Measurements from ENCODE around the gene BBX.
"Not testable (repeated sequence)": the region's sequence is repeated elsewhere in the genome, so short reads cannot be mapped to it uniquely, and the experiment has no call there.

The BBX gene

DNA sequence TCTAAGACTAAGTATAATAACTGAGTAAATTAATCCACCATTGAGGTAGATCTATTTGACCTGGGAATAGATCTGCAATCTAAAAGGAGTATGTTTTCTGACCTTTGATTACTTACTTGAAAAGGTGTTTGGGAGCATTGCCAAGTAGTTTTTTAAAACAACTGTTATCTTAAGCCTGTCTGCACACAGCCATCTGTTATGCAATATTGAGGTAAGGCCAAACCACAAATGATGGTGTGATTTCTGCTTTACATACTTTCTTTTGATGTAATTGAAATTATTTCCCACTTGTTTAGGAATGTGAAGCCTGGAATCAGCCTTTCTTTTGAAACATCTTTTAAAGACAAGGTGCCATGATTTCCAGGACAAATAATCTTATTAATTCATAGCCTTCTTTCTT, 274.0 kb downstream of the BBX start:
- no peak for DNase-seq (ENCODE audit: low read depth, low spot score)

DNA sequence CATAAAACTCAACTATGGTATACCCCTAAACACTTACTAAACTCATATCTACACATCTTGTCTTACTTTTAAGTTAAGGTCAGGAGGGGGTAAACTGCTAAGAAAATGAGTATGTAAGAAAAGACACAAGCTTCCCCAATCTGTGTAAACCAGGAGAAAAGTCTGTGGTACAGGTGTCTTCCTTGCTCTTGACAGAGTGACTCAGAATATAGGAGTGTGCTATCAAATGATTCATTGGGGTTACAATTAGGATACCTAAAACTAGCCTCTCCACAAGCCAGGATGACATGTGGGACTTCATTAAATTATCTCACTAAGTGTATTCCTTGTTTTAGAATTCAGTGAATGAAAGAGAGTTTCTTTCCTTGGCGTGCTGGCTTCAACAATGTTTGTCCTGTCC, 274.8 kb downstream of the BBX start:
- DNase-seq (ENCODE audit: low read depth, low spot score), result no peak

DNA sequence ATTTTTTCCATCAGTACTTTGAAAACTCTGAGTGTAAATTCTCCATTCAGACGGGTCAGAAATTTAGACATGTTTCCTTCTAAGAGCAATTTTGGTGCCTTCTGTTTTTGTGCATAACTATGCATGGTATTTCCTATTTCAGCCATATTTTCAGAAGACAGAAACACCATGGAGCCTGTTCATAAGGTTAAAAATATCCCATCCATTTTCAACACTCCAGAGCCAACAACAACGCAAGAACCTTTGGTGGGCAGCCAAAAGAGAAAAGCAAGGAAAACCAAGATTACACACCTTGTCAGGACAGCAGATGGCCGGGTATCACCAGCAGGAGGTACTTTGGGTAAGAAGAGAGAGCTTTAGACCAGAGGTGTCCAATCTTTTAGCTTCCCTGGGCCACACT, 275.6 kb downstream of the BBX start:
- no peak for DNase-seq (ENCODE audit: low read depth, low spot score)

DNA sequence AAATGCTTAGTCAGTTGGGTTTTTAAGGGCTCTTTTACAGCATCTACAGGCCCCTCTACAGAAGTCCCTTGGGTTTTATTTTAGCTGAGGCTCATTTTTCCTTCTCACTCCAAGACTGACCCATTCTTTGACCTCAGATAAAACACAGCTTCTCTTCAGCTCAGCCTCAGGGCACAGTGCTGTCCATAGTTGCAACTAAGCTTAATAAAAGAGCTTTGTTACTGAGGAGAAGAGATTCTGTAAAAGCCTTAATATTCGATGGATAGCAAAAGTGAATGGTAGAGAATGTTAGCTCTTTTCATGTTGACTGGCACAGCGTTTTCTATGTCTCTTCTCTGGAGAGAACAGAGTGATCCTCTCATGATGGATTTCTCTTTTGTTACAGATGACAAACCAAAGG, 277.9 kb downstream of the BBX start:
- DNase-seq (ENCODE audit: low read depth, low spot score), result no peak

DNA sequence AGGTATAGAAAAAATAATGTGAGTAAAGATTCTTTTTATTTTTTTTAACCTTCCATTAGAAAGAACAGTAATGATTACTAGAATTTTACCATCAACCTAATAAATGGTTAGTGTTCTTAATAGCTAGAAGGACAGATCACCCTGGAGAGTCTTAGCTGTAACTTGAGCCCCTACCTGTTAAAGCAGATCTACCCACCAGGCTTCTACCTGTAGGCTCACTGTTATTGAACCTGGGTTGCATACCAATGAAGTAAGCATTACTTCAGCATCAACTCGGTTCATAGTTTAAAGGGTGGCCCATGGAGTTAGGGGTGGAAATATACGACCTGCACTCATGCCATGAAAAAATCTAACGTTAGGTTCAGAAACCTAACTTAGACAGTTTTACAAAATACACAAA, 280.4 kb downstream of the BBX start:
- no peak for DNase-seq (ENCODE audit: low read depth, low spot score)

DNA sequence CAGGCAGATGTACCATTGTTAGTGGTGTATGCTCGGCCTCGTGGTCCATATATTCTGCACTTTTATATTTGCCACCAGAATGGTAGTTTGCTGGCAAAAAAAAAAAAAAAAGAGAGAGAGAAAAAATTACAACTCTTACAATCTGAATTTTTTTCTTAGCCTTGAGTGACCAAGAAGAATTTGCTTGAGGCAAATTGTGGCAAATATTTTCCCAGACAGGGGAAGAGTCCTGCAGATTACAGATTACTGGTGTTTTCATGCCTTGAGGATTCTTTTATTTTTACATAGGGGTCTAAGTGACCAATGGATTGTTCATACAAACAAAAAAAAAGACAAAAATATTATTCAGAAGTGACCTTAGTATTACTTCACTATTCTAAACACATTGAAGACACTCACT, 283.3 kb downstream of the BBX start:
- no peak for DNase-seq (ENCODE audit: low read depth, low spot score)

DNA sequence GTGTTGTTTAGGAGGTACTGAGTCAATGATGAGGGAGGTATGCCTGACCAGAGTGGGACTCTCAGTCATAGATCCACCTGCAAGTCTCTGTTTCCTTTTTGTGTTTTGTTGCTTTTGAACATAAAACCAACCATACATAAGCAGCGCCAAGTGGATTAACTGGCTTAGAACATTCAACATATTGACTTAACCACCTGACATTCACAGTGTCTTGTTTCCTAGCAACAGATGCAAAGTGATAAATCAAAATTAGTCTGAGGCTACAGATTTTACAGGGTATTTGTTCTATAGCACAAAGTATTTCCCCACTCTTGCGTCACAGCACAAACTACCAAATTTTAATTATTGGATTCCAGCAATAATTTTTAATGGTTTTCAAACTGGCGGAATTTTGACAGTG, 283.8 kb downstream of the BBX start:
- DNase-seq (ENCODE audit: low read depth, low spot score), result no peak

DNA sequence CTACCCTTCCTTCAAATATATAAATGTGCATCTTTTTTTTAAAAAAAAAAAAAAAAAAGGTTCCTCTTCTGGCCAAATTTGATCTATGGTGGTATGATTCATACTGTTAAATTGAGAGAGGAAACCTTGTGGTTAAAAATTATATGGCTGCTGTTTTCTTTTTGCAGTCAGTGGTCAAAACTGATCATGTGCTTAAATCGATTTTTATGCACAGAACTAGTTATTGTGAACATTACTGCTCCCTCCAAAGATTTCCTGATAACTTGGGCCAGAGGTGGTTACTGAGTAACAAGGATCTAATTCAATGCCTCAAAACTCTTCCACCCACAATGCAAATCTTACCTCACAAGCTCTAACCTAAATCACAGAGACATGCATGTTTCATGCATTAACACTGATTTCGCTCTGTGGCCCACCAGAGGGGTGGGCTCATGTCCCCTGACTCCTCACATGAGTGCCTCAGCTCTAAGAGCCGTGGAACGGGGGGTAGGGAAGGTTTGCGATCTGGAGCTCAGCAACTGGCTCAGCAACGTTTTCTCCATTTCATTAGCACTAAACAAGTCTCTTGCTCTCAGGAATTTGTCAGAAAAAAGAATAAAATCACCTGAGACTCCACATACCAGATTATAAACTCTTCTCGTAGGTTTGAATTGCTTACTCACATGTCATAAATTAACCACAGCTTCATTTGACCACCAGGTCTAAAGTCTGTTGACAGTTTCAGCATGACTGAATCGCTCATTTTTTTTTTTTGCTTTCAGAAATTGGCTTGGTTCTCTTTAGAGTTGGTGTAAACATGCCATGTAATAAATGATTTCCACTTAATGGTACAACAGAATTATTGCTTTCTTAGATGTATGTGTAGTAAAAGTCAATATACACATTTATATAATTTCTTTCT, 287.7 kb downstream of the BBX start:
- DNase-seq (ENCODE audit: low read depth, low spot score), result no peak

DNA sequence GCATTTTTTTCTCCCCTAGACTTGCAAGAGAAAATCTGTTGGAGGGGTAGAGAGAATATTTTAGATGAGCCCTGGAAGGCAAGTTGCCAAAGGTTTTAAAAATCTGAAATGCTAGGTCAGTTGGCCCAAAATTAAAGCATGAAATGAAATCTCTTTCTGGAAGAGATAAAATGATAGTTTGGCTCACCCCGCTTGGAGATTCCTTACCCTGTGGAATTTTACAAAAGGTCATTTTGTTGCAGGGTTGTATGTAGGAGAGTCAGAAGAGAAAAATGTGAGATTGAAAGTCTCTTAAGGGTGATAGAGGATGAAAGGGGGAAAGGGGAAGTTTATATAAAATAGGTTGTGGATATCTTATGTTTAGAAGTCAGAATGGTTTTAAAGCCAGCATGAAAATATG, 290.3 kb downstream of the BBX start:
- no peak for DNase-seq (ENCODE audit: low read depth, low spot score)

DNA sequence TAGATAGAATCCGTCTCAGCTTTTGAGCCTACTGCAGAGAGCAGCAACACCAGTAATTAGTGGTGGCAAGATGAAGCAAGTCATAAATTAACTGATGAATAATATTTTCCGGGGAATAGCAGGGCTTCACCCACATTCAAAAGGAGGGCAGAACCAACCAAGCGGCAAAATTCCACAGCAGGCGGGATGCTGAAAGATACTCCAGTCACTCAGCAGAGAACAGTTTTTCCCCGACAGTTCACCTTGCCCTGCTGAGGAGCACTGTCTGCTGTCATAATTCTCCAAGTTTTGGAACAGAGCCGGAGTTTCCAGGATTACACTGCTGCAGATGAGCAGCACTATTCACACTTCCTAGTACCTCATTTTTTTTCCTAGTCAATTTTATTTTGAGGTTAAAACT, 293.3 kb downstream of the BBX start:
- DNase-seq (ENCODE audit: low read depth, low spot score), result no peak

DNA sequence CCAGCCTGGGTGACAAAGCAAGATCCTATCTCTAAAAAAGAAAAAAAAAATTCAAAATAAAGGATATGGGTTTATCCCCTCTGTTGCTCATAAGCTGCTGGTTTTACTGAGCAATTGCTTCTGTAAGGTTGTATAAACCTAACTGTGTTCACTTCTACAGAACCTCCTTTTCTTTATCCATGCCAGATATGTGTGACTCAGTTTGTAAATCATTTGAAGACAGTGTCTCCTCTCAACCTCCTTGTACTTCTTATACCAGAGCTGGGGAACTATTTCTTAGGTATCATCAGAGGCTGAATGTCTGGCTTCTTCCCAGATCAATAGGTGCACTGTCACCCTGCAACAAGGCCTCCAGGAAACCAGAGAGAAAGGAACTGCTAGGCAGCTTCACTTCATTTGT, 294.3 kb downstream of the BBX start:
- no peak for DNase-seq (ENCODE audit: low read depth, low spot score)

DNA sequence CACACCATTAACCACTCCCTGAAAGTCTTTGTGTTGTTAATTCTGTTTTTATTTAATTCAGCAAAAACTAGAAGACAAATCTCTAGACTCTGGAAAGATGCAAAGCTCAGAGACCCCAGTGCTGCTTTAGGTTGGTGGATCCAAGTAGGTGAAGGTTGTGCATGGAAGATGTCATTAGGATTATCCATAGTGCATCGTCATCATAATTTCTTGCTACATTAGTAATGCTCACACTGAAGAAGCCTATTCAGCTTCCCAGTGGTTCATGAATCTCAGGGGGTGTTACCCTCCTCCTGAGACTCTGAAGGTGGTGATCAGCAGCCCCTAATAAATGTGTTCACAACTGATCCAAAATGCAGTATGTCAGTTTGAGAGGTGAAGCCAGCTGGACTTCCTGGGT, 295.3 kb downstream of the BBX start:
- DNase-seq (ENCODE audit: low read depth, low spot score), result no peak

DNA sequence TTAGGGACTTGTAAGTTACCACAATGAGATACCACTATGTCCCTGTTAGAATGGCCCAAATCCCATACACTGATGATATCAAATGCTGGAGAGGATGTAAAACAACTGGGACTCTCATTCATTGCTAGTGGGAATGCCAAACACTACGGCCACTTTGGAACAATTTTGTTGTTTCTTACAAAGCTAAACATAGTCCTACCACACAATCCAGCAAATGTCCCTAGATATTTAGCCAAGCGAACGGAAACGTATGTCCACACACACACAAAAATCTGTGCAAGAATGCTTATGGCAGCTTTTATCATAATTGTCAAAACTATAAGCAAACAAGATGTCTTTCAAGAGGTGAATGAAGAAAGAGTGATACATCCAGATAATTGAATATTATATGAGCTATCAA, 296.9 kb downstream of the BBX start:
- no peak for DNase-seq (ENCODE audit: low read depth, low spot score)

DNA sequence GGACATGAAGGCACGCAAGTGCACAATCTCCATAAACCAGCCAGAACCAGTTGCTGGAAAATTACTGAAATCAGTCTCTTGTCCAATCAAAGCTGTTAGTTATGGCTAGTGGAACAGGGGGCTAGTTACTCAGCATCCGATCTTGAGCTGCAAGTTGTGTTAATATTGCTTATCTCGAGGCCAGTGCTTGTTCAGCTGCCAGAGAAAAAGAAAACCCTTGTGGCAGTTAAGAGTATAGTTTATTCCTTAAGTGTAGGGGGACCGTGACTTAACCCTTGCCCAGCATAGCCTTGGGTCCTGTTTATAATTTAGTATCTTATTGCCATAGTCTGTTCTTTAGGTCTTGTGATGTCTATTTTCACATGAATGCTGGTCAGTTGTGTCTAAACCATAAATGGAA, 299.5 kb downstream of the BBX start:
- no peak for DNase-seq (ENCODE audit: low read depth, low spot score)

DNA sequence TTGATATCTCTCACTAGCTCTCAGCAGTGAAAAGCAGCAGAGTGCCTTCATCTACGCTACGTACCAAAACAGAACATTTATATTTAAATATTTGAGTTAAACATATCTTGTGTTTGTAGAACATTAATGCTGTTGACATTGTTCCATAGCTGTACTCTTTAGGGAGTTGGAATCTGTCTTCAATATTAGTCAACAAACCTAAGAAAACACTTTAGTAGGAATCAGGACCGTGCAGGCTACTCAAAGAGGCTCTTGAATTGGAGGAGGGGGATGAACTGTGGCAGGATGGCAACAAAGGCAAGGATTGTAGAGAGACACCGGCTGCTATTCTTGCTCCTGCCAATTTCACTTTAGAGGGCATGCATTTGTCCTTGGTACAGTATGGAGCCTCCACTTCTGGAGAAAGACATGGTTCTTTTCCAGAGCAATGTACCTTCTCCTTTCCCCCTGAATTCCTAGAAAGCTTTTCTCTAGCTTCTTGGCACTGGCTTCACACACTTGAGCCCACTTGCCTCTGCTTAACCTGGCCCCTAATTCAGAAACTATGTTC, 302.1 kb downstream of the BBX start:
- no peak for DNase-seq (ENCODE audit: low read depth, low spot score)

DNA sequence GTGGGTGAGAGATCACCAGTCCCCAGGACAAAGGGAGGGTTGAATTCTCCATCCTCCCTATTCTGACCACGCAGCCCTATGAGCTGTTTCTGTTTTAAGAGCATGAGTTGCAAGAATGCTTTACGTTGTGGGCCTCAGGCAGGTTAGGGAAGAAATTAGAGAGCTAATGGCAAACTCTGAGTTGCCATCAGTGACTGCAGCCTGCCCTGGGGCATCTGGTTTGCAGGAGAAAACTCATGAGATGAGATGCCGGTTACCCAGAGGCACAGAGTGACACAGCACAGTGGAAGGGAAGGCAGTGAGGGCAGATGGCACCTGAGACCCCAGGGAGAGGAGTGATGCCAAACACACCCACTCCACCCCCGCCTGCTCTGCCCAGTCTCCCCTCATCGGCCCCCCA, 302.8 kb downstream of the BBX start:
- peak; percentile 45 for DNase-seq (ENCODE audit: low read depth, low spot score)

DNA sequence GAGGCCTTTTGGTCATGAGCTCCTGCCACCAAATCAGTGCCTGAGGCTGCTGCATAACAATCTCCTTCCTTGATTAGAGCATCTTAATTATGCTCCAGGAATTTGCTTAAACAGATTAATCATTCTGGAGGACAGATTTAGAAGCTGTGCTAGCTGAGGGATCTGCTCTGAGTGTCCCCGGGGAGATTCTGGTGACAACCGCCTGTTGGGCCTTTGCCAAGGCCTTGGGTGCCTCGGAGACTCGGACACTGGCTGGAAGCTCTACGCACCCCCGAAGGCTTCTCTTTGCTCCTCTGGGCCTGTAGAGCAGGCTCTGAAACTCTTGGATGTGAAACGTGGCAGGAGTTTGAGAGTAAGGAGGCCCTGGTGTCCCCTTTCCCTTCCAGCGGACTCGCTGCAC, 304.0 kb downstream of the BBX start:
- no peak for DNase-seq (ENCODE audit: low read depth, low spot score)

DNA sequence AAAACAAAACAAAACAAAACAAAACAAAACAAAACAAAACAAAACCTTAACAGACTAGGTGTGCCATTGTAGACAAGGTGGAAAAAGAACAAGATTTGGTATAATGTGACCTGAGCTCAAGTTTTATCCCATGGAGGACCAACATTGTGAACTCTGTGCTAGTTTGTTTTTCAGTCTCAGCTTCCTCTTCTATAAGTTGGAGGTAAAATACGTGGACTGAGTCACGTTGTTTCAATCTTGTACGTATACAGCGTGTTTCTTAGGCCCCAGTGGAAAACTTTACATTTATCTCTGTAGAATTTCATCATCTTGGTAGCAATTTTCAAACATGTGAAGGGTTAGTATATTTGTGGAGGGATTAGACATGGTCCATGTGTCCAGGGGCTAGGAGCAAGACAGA, 306.4 kb downstream of the BBX start:
- DNase-seq (ENCODE audit: low read depth, low spot score), result no peak

DNA sequence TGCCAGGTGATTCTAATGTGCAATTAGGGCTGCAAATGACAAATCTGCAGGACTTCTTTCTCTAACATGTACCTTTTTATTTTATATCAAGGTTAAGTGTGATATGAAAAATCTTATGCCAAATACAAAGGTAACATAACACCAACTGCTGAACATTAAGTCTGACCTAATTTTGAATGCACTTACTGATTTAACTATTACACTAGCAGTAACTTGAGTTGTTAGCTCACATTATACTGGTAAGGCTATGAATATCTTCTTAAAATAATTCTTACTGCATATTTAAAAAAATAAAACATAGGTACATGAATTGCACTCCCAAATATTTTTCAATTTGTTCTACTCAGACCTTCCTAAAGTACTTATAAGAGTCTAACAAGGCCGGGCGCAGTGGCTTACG, 308.8 kb downstream of the BBX start:
- DNase-seq (ENCODE audit: low read depth, low spot score), result no peak

DNA sequence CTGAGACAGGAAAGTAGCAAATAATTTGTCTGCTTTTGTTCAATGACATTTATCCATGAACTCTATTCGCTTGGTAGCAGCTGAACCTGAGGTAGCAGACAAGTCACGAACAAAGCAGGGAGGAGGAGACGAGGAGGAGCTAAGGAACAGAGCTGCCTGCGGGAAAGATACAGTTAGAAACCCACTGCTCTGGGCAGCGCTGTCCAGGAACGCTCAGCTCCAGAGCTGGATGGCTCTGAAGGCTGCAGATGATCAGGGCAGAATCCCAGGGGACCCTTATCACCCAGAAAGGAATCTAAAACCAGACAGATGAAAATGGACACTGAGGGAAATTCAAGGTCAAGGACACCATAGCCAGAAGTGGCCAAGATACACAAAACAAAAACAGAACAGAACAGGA, 310.3 kb downstream of the BBX start:
- DNase-seq (ENCODE audit: low read depth, low spot score), result peak; percentile 53

DNA sequence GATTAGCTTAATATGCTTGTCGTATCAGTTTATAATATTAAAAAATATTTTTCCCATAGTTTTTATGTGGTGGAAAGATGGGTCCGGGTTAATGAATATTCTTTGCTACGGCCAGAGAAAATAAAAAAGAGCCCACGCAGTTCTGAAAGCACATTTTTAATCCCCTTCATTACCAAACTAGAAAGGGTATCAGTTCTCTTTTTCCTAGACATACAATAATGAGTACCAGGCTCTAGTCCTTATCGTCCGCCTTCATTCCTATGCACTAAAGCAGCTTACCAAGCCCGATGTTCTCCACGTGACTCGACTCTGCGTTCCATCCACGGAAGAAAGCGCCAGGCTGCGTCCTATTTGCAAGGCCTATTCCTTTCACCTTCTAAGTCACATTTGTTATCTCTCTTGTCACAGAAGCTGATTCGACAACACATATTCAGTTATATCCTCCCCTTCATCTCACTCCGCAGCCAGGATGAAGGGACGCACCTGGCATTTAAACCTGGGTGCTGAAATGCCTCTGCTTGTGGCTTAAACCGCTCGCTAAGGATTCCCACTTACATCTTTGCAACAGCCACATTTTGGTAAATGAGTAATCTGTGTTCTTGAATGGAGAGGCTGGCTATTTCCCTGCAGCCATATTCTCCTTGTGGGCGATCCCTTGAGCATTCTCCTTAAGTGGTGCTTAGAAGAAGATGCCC, 311.1 kb downstream of the BBX start:
- no peak for DNase-seq (ENCODE audit: low read depth, low spot score)

DNA sequence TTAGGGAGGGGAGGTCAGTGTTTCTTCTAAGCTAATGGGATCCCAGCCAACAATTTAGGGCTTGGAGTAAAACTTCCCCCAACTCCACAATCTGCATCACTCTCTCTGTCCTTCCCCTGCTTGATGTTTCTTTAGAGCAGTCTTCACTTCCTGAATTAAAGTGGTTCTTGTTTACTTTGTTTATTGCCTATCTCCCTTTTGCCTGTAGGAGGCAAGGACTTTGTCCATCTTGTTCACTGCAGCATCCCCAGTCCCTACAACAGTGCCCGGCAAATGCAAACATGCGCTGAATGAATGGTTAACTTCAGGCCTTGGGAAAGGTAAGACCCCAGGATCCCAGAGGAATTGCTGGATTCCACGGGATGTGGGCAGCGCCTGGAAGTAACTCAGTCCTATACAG, 312.2 kb downstream of the BBX start:
- not testable (repeated sequence) for DNase-seq (ENCODE audit: low read depth, low spot score)
